ENCODE measurements around the gene GATA5.

DNA sequence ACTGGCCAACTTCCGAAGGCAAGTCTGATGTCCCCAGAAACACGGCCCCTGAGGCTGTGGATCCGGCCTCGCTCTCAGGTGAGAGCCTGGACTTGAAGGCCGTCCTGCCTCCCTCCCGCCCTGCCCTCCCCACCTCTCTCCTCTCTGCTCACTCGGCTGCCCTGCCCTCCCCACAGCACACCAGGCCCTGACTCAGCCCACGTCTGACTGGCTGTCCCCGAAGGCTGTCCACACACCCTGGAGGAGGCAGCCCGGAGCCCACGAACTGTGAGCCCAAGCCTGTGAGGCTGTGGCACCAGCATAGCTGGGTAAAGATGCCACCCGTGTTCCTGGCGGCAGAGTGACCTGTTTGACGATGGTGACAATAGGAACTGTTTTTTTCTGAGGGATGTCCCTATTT is 16.3 kb downstream of the GATA5 start:
- no peak for TF ChIP-seq CTCF (IDR thresholded peaks at IDR 0.05)
- no peak for TF ChIP-seq MXI1 (IDR thresholded peaks at IDR 0.05; ENCODE audit: low read depth, low read length)
- no peak for TF ChIP-seq TAF1 (IDR thresholded peaks at IDR 0.05; ENCODE audit: borderline replicate concordance, low read depth, low read length)
- no peak for TF ChIP-seq GABPA (IDR thresholded peaks at IDR 0.05; ENCODE audit: low read depth)
- no peak for TF ChIP-seq IRF3 (IDR thresholded peaks at IDR 0.05; ENCODE audit: low read depth, low read length)
